ENCODE measurements around the gene XPO6. TPM values are rescaled to one million over a fixed set of nuclear protein-coding genes. Genes with fewer than 3 reads are reported as not detected.

Gene XPO6
- total RNA-seq, 1 experiment from 2014 or later = 124 TPM

GRCh38 chr16:28053461-28053860 lies 158.3 kb downstream of the XPO6 start:
- no peak overlapping the region for H3K56ac ChIP-seq (ENCODE audit: insufficient read length, low read depth, low read length)
- no peak overlapping the region for H2AK5ac ChIP-seq (ENCODE audit: insufficient read length, low read length)
- no peak overlapping the region for H3K4me2 ChIP-seq (ENCODE audit: insufficient read depth, insufficient read length, low read length)
- no peaks in the 10 kb centered on the region for H4K20me1 ChIP-seq (ENCODE audit: control insufficient read depth, insufficient read depth, insufficient read length)
- H3K23ac ChIP-seq (ENCODE audit: insufficient read length, low read depth, low read length) = no peak overlapping the region
- no peaks in the 10 kb centered on the region for H3K27me3 ChIP-seq (ENCODE audit: insufficient read depth, low read length)
- Mint-ChIP-seq H3K4me3 (no peak overlapping the region), H3K27ac (no peak overlapping the region), H3K4me1 (no peaks in the 10 kb centered on the region; a peak in 1 of 4 replicates), H3K9me3 (peaks cover 4 to 5% of the 10 kb centered on the region in 2 experiments; a peak in 4 of 5 replicates), H3K36me3 (ENCODE audit: insufficient read depth in 1 of 3, low read depth in 3 of 3) (0 out of 7 replicates have a peak, but pooled peaks cover 0 to 4% (median 0%) of the 10 kb centered on the region in 3 experiments), H3K27me3 (ENCODE audit: low read depth) (peaks cover 19% of the 10 kb centered on the region)
- no peaks in the 10 kb centered on the region for H3K4me1 ChIP-seq (ENCODE audit: insufficient read depth, low read length)
- no peak overlapping the region for H2BK5ac ChIP-seq (ENCODE audit: insufficient read length, low read length)
- no peak overlapping the region for H4K91ac ChIP-seq (ENCODE audit: insufficient read length, low read depth, low read length)
- no peaks in the 10 kb centered on the region for H3K9me3 ChIP-seq (ENCODE audit: control insufficient read depth, low read depth, low read length)
- H2BK15ac ChIP-seq (ENCODE audit: low read depth, low read length) = no peak overlapping the region
- no peak overlapping the region for H2BK20ac ChIP-seq (ENCODE audit: low read depth, low read length, poor library complexity, severe bottlenecking)
- no peak overlapping the region for H3K27ac ChIP-seq (ENCODE audit: insufficient read length, low read depth, low read length)
- H3K14ac ChIP-seq (ENCODE audit: insufficient read depth, low read length) = no peak overlapping the region
- no peak overlapping the region for H3K9ac ChIP-seq (ENCODE audit: extremely low read depth, insufficient read length, low read length)
- H2BK120ac ChIP-seq (ENCODE audit: low read depth, low read length, poor library complexity, severe bottlenecking) = no peak overlapping the region
- H3K79me2 ChIP-seq (ENCODE audit: insufficient read depth, low read length) = no peaks in the 10 kb centered on the region
- H3K23me2 ChIP-seq (ENCODE audit: insufficient read length, low read depth, low read length, poor library complexity, severe bottlenecking) = no peaks in the 10 kb centered on the region
- H4K8ac ChIP-seq (replicated peaks; ENCODE audit: insufficient read length, low read depth, low read length) = no peak overlapping the region
- no peaks in the 10 kb centered on the region for H3K79me1 ChIP-seq (ENCODE audit: insufficient read depth, low read depth, low read length, poor library complexity, severe bottlenecking)
- H3K4ac ChIP-seq (ENCODE audit: low read depth, low read length) = no peak overlapping the region
- no peak for DNase-seq
- no peak for TF ChIP-seq CTCF (conservative IDR thresholded peaks at IDR 0.05)
- no peak overlapping the region for H3K18ac ChIP-seq (ENCODE audit: insufficient read length, low read depth, low read length)
- no peak overlapping the region for H2BK12ac ChIP-seq (ENCODE audit: insufficient read length, low read depth, low read length)
- H2AFZ ChIP-seq (ENCODE audit: low read length) = no peak overlapping the region
- no peak overlapping the region for H4K5ac ChIP-seq (ENCODE audit: insufficient read length, low read depth, low read length)
- WGBS (ENCODE audit: extremely low coverage, insufficient read length, low lambda C conversion rate) = no CpG with 5 or more reads among the region's 15 CpGs
- H3T11ph ChIP-seq (ENCODE audit: low read length) = no peak overlapping the region

All from H9 (cell line).